ENCODE data around the gene HOGA1. TPM values are rescaled to one million over a fixed set of nuclear protein-coding genes. Genes with fewer than 3 reads are reported as not detected.

Gene HOGA1
- total RNA-seq, 2 experiments from 2014 or later: not detected

Other genes with a start within 250 kb of the HOGA1 start
- gene FRAT2, start 249.7 kb upstream of the HOGA1 start, total RNA-seq: 10 to 100 TPM; 11.1 to 11.5 TPM
- 10 to 100 TPM; 16.2 to 18.1 TPM for gene RRP12, start 183.0 kb upstream of the HOGA1 start, total RNA-seq
- gene PGAM1, start 158.2 kb upstream of the HOGA1 start, total RNA-seq: 100 to 1,000 TPM; 509 to 514 TPM
- 10 to 100 TPM; 49.3 to 49.8 TPM for gene EXOSC1, start 138.4 kb upstream of the HOGA1 start, total RNA-seq
- gene ZDHHC16, start 138.2 kb upstream of the HOGA1 start, total RNA-seq: 10 to 100 TPM; 33.9 to 35.7 TPM
- gene MMS19, start 86.0 kb upstream of the HOGA1 start, total RNA-seq: 10 to 100 TPM; 60.6 to 66.3 TPM
- 1 to 10 TPM; 1.4 to 1.6 TPM for gene UBTD1, start 85.5 kb upstream of the HOGA1 start, total RNA-seq
- under 1 TPM in 1 of 2 experiments, not detected in 1; 0.15 TPM for gene ANKRD2, start 11.6 kb upstream of the HOGA1 start, total RNA-seq
- gene C10orf62, start 5.3 kb downstream of the HOGA1 start, total RNA-seq: not detected
- gene MORN4, start 49.1 kb downstream of the HOGA1 start, total RNA-seq: 1 to 10 TPM; 2.6 to 4.3 TPM
- 10 to 100 TPM; 13.3 TPM for gene PI4K2A, start 56.3 kb downstream of the HOGA1 start, total RNA-seq
- 1 to 10 TPM; 1.8 to 1.9 TPM for gene AVPI1, start 102.9 kb downstream of the HOGA1 start, total RNA-seq
- 1 to 10 TPM; 2.5 to 2.7 TPM for gene MARVELD1, start 129.3 kb downstream of the HOGA1 start, total RNA-seq
- 10 to 100 TPM; 29.3 to 32.4 TPM for gene ZFYVE27, start 152.7 kb downstream of the HOGA1 start, total RNA-seq
- gene SFRP5, start 187.6 kb downstream of the HOGA1 start, total RNA-seq: not detected